Breast epithelium (tissue), 3 donors: ENCODE measurements around the gene PRLR.

Experiments
- CTCF ChIP-seq, 3 donors: fragments of 450-650 bp; IDR thresholded peaks; one replicate each; pipeline ENCODE4 v1.5.1; 2016 to 2017; ENCODE audit warnings: antibody characterized with exemption in 3 of 3, mild to moderate bottlenecking in 3 of 3, moderate library complexity in 3 of 3
- POLR2A ChIP-seq: fragments of 450-650 bp; IDR thresholded peaks from one replicate; pipeline ENCODE4 v1.6.1; 2016; ENCODE audit warnings: antibody characterized with exemption, mild to moderate bottlenecking, moderate library complexity
- POLR2AphosphoS5 ChIP-seq, 3 donors: sonication (generic); formaldehyde crosslinking; IDR thresholded peaks; one replicate each; pipeline ENCODE4 v1.6.1; 2017; ENCODE audit warnings: antibody characterized with exemption in 3 of 3

GRCh38 chr5:35087991-35088390, 142.3 kb downstream of the PRLR start:
- TF ChIP-seq POLR2AphosphoS5 (IDR thresholded peaks at IDR 0.05) = no peak
- no peak for TF ChIP-seq CTCF (IDR thresholded peaks at IDR 0.05)
- TF ChIP-seq POLR2A = no peak
